ENCODE results near the gene H2BK1.

DNA sequence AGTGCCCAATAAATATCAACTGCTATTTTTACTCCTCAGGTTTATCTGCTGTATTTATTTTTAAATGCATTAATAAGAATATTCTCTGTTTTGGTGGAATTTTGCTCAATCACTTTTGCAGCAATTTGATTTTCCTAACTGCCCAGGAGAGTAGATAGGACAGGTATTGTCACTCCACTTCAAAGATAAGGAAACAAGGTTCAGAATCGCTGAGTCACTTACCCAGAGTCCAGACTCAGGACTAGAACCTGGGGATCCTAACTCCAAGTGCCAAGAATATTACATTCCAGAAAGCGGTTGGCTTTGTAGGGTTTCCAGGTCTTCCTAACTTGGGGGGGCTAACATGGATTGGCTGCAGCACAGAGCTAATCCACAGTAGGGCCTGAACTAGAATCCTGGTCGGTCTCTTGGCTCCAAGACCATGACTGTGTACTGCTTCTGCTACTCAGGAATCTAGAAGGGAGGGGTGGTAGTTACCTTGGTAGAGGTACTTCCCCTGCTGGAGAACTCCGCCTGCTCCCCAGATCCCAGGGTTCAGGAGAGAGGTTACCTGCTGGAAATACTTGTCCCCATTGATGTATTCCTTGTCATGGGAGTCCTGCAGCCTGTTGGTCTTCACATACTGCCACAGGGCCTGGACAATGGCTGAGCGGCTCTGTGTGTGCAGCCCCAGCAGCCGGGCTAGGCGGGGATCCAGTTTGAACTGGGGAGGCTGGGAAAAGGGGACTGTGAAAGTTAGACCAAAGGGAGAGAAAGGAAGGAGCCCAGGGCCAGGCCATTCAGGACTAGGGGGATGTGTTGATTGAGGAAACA, 30.9 kb upstream of the H2BK1 start:
- TF ChIP-seq POLR2A (IDR thresholded peaks at IDR 0.05): no peak
- TF ChIP-seq, protein P1, sequence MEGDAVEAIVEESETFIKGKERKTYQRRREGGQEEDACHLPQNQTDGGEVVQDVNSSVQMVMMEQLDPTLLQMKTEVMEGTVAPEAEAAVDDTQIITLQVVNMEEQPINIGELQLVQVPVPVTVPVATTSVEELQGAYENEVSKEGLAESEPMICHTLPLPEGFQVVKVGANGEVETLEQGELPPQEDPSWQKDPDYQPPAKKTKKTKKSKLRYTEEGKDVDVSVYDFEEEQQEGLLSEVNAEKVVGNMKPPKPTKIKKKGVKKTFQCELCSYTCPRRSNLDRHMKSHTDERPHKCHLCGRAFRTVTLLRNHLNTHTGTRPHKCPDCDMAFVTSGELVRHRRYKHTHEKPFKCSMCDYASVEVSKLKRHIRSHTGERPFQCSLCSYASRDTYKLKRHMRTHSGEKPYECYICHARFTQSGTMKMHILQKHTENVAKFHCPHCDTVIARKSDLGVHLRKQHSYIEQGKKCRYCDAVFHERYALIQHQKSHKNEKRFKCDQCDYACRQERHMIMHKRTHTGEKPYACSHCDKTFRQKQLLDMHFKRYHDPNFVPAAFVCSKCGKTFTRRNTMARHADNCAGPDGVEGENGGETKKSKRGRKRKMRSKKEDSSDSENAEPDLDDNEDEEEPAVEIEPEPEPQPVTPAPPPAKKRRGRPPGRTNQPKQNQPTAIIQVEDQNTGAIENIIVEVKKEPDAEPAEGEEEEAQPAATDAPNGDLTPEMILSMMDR (IDR thresholded peaks at IDR 0.05): no peak
